Mesothelial cell of epicardium (in vitro differentiated cells): ENCODE data around the gene C1D. TPM values are rescaled to one million over a fixed set of nuclear protein-coding genes. Genes with fewer than 3 reads are reported as not detected.

Experiments
- DNase-seq, 2 experiments: peaks; one replicate each; pipeline ENCODE4 v3.0.0; 2021; ENCODE audit warnings: low spot score in 2 of 2; ENCODE audit not compliant: unreplicated experiment in 2 of 2
- H3K27ac Mint-ChIP-seq: 2 replicates; pipeline ENCODE4 v1.8.0; 2021; ENCODE audit warnings: mixed read lengths
- H3K27me3 Mint-ChIP-seq: 2 replicates; pipeline ENCODE4 v1.8.0; 2021; ENCODE audit warnings: low read depth, mixed read lengths
- H3K36me3 Mint-ChIP-seq: 2 replicates; pipeline ENCODE4 v1.8.0; 2021; ENCODE audit warnings: mixed read lengths
- H3K4me1 Mint-ChIP-seq: 2 replicates; pipeline ENCODE4 v1.8.0; 2021; ENCODE audit warnings: mixed read lengths
- H3K4me3 Mint-ChIP-seq: 2 replicates; pipeline ENCODE4 v1.8.0; 2021; ENCODE audit warnings: mild to moderate bottlenecking, moderate library complexity, mixed read lengths
- H3K9me3 Mint-ChIP-seq: 2 replicates; pipeline ENCODE4 v1.8.0; 2021; ENCODE audit warnings: mixed read lengths
- CTCF ChIP-seq: fragments of 200-600 bp; sonication (generic); IDR thresholded peaks from one replicate; pipeline ENCODE4 v1.5.0; 2021; ENCODE audit warnings: antibody characterized with exemption; ENCODE audit not compliant: unreplicated experiment
- total RNA-seq: library from RNA; stranded (reverse); gene quantifications from 3 replicates; pipeline ENCODE4 v1.2.1, GENCODE V29; 2021

C1D gene
- total RNA-seq, 1 donor from 2014 or later, result 23.6 TPM

GRCh38 chr2:68094111-68094510 lies 31.3 kb upstream of the C1D start:
- no peak for TF ChIP-seq CTCF
- Mint-ChIP-seq H3K36me3 (no peaks in the 10 kb centered on the region), H3K27ac (no peak overlapping the region), H3K9me3 (peaks cover 2% of the 10 kb centered on the region), H3K4me3 (no peak overlapping the region), H3K27me3 (peaks cover 28% of the 10 kb centered on the region), H3K4me1 (peaks cover 34% of the 10 kb centered on the region)
- no peak for DNase-seq

- no peaks in the 10 kb centered on the region for H3K9me3 Mint-ChIP-seq
- H3K27ac Mint-ChIP-seq, result no peak overlapping the region
- H3K36me3 Mint-ChIP-seq, result no peaks in the 10 kb centered on the region
- no peak for TF ChIP-seq CTCF
- peaks cover 26% of the 10 kb centered on the region for H3K27me3 Mint-ChIP-seq
- no peak for DNase-seq
- no peak overlapping the region for H3K4me3 Mint-ChIP-seq
- peaks cover 39% of the 10 kb centered on the region for H3K4me1 Mint-ChIP-seq
Measured at GRCh38 chr2:68093634-68094033, 30.8 kb upstream of the C1D start.

GRCh38 chr2:68091439-68092034 lies 28.7 kb upstream of the C1D start:
- Mint-ChIP-seq H3K27me3 (peaks cover 30% of the 10 kb centered on the region), H3K4me1 (peaks cover 50% of the 10 kb centered on the region), H3K9me3 (no peaks in the 10 kb centered on the region), H3K36me3 (no peaks in the 10 kb centered on the region), H3K27ac (peak overlapping the region; percentile 55), H3K4me3 (no peak overlapping the region)
- TF ChIP-seq CTCF, result no peak
- no peak for DNase-seq

GRCh38 chr2:68089961-68090360 lies 27.2 kb upstream of the C1D start:
- H3K27ac Mint-ChIP-seq, result peak overlapping the region; percentile 43
- no peak for TF ChIP-seq CTCF
- H3K4me3 Mint-ChIP-seq, result no peak overlapping the region
- peaks cover 57% of the 10 kb centered on the region for H3K4me1 Mint-ChIP-seq
- H3K27me3 Mint-ChIP-seq, result peaks cover 36% of the 10 kb centered on the region
- H3K9me3 Mint-ChIP-seq, result no peaks in the 10 kb centered on the region
- no peaks in the 10 kb centered on the region for H3K36me3 Mint-ChIP-seq
- no peak for DNase-seq

- Mint-ChIP-seq H3K27ac (no peak overlapping the region), H3K36me3 (peaks cover 2% of the 10 kb centered on the region), H3K4me1 (peaks cover 56% of the 10 kb centered on the region), H3K27me3 (peaks cover 34% of the 10 kb centered on the region), H3K4me3 (peak overlapping the region; percentile 7), H3K9me3 (no peaks in the 10 kb centered on the region)
- DNase-seq, result no peak
- no peak for TF ChIP-seq CTCF
Measured at GRCh38 chr2:68088940-68089339, 26.1 kb upstream of the C1D start.

- no peak for TF ChIP-seq CTCF
- Mint-ChIP-seq H3K9me3 (no peaks in the 10 kb centered on the region), H3K4me1 (peaks cover 43% of the 10 kb centered on the region), H3K27ac (no peak overlapping the region), H3K27me3 (peaks cover 43% of the 10 kb centered on the region), H3K36me3 (peaks cover 2% of the 10 kb centered on the region), H3K4me3 (no peak overlapping the region)
- DNase-seq, result no peak
Measured at GRCh38 chr2:68086166-68086565, 23.4 kb upstream of the C1D start.
